Amniotic stem cell (primary cell): ENCODE data around the gene TECPR1.
"Not testable (repeated sequence)": the region's sequence is repeated elsewhere in the genome, so short reads cannot be mapped to it uniquely, and the experiment has no call there.

Experiments used
- DNase-seq: peaks from one replicate; lab custom pipeline; 2025; lab: John Stamatoyannopoulos, UW

Gene TECPR1

DNA sequence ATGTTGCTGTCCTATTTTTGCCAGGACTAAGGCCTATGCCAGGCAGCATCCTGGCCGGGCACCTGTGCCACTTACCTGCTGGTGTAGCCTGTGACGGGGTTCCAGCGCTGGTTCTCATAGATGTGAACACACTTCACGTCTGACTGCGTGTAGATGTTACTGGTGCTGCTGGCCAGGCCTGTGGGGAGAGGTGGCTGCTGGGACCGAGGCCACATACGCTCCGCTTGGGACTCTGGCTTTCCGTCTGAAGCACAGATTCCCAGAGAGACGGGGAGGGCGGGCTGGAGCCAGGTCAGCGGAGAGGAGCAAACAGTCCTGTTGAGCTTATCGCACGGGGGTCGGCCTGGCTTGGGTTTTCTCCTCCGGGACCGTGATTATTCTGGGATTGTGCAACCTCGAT is 24.1 kb downstream of the TECPR1 start:
- DNase-seq = no peak

DNA sequence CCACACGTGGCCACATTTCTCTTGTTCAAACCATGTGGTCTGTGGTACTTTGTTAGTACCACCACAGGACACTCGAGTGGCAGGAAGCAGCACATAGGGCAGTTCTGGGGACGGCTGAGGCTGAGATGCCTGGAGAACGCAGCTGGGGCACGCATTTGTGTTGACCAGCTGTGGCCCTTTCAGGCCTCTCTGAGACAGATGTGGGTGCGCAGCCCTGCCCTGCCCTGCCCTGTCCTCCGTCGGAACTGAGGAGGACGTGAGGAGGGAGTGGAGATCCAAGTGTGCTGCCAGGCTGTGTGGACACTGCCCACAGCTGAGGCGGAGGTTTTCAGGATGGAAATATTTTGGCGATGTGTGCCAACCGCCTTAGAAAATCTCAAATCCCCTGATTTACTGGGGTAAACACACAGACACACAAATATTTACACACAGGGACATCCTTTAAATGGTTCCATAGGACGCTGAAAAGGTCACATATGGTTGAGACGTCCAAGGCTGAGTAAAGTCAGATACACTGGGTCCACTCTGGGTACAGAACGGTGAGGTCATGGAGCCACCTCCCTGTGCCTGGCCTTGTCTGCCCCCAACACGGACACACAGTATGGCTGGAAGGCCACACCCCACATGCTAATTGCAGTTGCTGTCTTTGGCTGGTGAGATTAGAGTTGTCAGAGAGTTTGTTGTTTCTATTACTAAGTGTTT is 26.0 kb downstream of the TECPR1 start:
- DNase-seq = no peak

DNA sequence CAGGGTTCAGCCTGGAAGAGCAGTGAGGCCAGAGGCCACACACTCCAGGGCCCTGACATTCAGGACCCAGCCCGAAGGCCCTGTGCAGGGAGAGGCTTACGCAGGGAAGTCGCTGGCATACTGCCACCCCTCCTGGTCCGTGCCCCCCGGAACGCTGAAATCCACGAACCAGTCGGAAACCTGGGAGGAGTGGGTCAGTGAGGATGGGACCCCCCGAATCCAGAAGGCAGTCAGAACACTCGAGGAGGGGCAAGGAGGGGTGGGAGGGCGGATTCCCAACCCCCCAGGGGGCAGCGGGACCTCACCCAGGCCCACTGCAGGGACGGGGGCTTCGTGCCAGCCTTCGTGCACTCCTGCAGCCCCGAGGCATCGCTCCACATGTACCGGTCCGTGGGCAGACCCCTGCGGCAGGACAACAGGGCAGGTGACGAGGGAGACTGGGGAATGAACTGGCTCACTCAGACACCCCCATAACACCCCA is 27.3 kb downstream of the TECPR1 start:
- no peak for DNase-seq

DNA sequence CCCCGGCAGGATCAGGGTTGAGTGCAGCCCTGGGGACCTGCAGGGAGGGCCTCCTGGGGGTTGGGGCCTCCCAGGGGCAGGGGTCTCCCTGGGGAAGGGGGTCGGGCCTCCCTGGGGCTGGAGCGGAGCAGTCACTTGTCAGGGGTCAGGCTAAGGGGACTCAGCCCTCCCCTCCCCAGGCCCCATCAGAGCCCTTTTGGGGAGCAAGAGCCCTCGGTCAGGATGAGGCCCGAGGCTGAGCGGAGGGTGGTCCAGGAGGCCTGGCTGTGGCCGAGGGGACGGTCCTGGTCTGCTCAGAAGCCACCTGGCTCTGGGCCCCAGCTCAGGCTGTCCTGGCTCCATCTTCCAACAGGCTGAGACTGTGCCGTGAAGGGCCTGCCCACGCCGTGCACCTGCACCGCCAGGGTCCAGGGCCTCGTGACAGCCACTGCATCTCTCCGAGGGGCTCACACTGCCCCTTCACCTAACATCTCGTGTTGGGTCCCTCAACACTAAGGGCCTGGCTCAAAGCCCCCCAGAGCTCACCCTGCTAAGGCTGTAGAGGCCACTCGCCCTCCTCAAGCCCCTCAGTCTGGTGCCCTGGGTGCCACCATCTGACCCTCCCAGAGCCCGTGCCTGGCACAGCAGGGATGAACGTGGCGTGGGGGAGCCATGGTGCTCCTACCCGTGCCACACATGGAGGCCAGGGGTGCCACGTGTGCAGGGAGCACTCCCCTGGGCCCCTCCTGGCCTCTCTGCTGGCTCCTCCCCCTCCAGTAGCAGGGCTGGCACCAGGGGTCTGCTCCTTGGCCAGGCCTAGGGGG is 27.9 kb downstream of the TECPR1 start:
- no peak for DNase-seq

DNA sequence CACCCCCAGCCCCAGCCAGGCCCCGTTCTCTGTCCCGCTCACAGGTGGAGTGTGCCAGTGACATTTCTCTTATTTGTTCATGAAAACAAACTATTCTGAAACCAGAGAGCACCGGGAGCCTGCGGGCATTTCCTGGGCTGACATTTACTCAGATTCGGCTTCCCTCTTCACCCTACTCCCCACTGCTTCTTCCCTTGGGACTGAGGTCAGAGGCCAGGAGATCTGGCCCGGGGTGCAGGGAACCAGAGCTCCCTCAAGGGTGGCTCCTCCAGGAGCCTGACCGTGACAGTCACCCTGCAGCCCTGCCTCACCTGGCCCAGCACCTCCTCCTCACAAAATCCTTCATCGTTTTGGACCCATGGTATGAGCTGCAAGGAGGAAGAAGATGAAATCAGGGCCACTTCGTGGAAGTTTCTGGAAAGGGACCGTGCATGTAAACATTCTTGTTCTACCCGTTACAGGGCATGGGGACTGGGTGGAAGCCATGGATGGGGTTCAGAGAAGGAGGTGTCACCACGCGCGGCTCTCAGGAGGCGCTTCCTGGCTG is 28.6 kb downstream of the TECPR1 start:
- no peak for DNase-seq

DNA sequence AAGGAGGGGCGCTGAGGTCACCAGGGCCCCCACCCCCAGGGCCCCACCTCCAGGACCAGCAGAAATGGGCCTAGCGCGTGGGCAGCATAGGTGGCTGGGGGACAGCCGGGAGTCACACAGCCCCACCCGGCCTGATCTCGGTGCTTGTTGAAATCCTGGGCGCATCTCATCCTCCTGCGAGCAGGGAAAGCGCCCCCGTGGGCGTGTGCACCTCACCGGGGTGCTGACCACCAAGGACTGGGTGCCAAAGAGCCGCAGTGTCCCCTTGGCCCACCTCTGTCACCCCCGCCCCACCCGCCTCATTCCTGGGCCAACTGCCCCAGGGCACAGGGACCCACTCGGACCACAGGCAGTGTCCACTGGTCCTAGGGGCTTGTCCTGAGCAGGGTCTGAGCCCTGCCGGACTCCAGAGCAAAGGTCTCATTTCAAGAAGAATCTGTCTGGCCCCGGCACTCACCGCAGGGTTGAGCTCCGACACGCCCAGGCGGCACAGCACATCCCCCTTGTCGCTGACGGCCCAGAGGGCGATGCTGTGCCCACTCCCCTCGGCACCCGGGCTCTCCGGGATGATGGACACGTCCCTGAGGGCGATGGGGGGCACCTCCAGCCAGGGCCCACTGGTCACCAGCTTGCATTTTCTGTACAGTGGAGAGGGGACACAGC is 29.4 kb downstream of the TECPR1 start:
- no peak for DNase-seq

DNA sequence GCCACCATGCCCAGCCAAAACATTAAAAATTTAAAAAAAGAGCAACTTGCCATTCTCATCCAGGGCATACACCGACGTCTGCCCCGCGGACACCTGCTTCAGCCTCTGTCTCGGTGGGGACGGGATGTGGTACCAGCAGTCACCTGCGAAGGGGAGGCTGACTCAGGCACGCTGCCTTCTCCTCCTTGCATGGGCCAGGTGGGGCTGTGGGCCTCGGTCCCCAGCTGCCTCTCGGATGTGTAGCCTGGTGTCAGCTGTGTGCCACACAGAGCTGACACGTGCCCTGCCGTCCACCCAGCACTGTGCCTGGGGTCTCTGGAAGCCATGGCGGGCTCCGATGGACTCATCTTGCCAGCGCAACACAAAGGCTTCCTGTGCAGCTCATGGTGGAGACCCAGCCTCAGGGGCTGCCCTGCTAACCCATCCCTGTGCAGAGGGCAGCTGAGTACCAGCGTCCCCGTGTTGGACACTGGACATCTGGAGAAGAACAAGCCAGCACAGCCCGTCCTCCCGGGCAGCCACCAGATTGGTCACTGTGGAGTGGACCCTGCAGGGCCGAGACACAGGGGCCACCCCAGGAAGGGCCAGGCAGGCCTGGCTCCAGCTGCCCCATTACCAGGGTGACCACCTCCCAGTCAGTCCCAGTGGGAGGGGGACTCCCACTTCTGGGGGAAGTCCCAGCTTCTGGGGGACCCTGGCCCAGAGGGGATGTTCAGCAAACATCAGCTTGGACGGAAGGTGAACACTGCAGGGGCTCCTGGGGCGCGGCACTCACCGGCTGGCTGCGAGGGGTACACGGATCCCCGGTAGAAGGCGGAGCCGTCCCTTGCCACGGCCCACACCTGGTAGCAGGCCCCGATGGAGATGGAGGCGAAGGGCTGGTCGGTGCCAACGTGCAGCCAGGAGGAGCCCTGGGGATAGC is 30.2 kb downstream of the TECPR1 start:
- DNase-seq = no peak

DNA sequence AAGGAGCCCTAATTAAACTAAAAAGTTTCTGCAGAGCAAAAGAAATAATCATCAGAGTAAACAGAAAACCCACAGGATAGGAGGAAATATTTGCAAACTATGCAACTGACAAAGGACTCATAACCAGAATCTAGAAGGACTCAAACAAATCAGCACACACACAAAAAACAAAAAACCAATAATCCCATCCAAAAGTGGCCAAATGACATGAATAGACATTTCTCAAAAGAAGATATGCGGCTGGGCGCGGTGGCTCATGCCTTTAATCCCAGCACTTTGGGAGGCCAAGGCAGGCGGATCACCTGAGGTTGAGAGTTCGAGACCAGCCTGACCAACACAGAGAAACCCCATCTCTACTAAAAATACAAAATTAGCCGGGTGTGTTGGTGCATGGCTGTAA is 32.6 kb downstream of the TECPR1 start:
- not testable (repeated sequence) for DNase-seq

DNA sequence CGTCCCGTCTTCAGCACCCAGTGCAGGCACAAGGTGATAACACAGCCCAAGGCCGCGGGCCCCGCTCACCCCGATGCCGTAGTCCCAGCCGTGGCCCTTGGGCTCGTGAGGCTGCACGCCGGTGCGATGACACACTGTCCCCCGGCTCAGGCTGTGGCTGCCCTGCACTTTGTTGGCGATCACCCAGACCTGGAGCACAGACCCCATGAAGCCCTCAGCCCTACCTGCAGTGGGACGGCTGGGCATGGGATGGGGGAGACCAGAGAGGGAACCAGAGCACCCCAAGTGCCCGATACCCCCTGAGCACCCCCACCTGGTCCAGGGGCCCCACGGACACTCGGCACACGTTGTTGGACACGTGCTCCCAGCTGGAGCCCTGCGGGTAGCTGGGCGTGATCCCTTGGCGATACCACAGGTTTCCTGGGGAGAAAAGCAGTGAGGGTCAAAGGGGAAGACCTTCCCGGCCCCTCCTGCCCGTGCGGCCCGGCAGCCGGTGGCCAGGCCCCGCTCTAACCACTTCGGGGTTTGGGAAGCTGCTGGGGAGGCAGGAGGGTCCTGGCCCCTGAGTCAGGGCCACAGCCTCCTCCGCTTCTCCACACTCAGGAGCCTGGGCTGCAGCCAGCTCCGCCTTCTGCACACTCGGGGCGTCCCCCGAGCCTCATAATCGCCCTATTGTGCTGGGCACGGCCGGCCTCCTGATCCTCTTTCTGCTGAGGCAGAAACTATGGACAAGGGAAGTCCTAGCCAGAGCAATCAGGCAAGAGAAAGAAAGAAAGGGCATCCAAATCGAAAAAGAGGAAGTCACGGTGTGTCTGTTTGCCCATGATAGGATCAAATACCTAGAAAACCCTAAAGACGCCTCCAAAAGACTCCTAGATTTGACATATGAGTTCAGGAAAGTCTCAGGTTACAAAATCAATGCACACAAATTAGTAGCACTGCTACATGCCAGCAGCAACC is 34.1 kb downstream of the TECPR1 start:
- no peak for DNase-seq

DNA sequence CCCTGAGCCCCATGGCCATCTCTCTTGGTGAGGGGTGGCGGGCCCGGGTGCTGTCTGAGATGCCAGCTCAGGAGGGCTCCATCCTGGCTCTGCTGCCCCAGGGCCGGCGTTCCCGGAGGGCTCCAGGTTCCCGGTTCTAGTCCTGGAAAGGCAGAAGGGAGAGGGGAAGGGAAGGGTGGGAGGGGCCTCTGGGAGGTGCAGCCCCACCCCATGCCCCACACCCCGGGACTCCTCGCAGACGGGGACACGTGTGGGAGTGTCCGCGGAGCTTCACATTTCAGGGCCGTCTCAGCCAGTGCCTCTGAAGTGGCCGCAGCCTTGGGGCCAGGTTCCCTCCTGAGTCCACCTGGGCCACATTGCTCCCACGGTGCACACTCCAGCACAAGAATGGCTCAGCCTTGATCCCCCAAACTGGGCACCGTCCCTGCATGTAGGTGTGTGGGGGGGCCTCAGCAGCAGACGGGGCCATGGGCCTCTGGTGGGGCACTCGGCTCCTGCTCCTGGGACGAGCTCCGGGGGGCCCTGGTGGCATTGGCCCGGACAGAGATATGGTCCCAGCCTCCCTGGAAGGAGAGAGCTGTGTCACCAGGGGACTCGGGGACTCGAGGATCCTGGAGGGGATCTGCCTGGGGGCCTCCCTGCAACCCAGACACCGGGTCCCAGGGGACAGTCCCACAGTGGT is 35.0 kb downstream of the TECPR1 start:
- DNase-seq = no peak

DNA sequence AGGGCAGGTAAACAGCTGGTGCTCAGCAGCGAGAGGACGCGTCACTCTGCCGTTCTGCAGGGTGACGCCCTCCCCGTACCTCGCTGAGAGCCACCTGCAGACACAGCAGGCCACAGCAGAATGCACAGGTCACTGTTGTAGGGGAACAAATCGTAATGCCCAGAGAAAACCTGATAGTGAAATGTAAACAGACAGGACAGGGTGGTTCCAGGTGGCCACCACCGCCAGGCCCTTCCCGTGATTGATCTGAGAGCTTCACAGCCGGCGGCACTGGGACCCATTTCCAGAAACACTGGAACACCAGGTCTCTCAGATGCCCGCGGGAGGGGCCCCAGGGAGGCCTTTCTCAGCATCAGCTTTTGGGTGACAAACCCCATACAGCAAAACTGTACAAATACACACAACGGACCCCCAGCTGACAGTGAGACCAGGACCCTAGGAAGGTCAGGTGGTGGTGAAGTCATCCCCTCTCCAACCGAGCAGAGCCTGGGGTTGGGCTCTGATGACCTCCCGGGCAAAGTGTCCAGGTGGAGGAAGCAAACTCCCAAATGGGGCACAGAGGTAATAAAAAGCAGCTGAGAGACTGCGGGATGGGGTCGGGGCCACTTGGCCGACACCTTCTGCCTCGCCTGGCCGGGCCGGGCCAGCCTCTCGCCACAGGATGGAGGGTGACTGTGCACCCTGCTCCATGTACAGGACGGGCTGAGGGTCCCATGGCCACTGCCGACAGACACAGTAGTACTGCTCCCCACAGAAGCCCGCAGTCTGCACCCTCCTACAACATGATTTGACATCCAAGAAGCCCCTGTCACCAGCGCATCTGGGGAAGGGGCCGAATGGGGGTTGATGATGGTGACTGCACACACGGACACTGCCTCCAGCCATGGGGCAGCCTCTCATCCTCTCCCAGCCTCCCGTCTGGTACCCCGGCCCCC is 36.2 kb downstream of the TECPR1 start:
- no peak for DNase-seq

DNA sequence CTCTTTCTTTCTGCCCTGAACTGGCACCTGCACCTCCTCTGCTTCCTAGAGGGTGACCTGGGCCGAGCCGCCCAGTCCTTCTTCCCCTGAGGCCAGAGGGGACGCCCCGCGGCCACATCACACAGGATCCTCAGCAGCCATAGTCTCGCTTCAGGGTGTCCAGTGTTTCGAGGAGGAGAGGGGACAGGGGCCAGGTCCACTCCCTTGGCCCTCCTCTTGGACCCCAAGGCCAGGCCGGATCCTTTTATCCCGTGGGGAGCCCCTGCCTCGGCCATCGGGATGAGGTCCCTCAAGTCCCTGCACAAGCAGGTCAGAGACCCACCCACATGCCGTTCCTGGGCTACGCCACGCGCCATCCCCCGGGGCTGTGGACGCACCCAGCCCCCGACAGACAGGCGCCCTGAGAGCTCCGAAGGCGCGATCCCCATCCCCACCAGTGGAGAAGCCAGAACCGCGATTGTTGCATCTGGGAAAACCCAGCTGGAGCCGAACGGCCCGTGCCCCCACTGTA is 37.2 kb downstream of the TECPR1 start:
- DNase-seq = no peak

DNA sequence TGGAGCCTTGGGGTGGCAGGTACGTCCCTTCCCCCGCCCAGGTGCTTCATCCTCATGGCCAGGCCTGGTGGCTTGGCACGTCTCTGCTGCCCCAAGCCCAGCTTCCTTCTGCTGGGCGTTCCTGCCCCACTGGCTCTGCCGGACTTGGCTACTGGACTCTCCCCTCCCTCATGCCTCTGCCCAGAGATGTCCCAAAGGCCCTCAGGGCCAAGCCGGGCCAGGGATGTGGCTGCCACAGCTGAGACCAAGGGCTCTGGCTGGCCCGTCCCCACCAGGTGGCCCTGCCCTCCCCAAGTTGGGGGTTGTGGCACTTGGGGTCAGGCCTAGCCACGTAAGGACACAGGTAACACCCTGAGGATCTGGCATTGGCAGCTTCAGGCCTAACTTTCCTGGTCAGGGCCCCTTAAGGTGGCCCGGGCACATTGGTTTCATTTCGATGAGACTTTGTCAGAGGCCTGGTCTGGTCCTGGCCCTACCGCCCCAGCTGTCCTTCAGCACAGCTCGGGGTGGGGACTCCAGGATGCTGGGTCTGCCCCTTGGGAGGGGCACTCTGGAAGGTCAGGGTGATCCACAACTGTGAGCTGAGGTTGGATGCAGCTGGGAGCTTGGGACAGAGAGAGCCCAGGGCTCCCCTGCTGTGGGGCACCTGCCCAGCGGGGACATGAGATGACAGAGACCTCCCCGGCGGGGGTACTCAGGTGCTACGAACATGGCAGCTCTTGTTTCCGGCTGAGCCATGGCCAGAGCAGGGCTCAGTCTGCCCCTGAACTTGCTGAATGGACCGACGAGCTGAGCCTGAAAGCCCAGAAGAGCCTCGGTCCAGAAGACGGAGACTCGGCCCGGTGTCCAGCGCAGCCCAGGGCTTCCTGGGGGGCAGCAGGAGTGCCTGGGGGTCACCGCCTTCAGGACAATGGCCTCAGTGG is 37.9 kb downstream of the TECPR1 start:
- no peak for DNase-seq

DNA sequence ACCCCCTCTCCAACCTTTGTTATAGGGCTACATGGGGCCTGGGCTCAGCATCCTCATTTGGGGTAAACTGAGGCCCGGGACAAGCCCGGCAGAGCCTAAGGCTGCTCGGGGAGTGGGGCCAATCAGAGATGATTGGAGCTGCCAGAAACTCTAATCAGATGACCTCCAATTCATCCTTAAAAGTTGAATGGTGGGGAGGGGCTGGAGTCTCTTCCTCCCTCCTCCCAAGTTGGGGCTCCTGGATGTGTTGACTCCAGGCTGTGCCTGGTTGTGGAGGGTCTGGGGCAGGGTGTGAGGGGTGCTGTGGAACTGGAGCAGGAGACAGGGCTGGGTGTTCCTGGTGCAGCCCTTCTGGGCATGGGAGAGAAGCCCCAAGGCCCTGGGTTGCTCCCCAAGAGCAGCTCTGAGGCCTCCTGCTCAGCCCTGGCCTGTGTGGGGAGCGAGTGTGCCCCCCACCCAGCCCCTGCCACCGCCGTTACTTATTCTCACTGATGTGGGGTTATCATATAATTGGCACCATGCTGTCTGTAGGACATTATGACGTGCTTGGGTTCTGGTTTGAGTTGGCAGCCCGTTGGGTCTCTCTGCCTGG is 38.6 kb downstream of the TECPR1 start:
- no peak for DNase-seq

DNA sequence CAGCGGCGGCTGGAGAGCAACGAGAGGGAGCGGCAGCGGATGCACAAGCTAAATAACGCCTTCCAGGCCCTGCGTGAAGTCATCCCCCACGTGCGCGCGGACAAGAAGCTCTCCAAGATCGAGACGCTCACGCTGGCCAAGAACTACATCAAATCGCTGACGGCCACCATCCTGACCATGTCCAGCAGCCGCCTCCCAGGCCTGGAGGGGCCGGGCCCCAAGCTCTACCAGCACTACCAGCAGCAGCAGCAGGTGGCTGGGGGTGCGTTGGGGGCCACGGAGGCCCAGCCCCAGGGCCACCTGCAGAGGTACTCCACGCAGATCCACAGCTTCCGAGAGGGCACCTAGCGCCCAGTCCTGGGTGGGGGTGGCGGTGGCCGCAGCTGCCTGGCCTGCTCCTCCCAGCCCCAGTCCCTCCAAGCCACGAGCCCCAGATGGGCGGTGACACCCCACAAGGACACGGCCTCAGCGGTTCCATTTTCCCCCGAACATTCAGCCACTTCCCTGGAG is 39.4 kb downstream of the TECPR1 start:
- no peak for DNase-seq

DNA sequence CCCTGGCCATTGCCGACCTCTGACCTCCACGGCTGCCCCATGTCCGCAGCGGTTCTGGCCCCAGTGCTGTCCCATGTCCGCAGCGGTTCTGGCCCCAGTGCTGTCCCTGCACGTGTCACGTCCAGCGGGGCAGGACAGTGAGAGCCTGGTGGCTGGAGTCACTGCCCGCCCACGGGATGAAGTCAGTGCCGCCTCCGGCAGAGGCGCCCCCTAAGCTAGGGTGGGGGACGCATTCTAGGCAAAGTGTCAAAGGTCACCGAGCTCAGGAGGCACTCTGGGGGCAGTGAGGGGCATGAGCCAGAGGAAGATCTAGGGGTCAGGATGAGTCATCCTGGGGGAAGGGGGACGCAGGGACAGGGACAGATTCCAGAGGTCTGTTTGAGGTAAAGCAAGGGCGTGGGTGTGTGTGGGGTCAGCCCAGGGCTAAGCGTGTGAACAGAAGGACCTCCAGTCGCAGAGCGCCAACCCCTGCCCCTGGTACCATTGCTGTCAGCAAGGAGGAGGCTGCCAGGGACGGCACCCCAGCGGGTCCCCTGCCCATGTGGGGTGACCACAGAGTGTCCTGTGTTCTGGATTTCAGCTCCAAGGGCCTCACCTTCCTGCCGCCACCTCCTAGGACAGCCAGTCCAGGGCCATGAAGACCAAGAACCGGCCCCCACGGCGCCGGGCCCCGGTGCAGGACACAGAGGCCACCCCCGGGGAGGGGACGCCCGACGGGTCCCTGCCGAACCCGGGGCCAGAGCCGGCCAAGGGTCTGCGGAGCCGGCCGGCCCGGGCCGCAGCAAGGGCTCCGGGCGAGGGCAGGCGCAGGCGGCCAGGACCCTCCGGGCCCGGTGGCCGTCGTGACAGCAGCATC is 40.1 kb downstream of the TECPR1 start:
- no peak for DNase-seq
